Sciatic nerve (tissue), 2 donors: Measurements from ENCODE around the gene CACNB2. TPM values are rescaled to one million over a fixed set of nuclear protein-coding genes. Genes with fewer than 3 reads are reported as not detected.
A peak's percentile ranks its signal among the peaks of the same experiment; 100 is the strongest.
"Not testable (repeated sequence)": the region's sequence is repeated elsewhere in the genome, so short reads cannot be mapped to it uniquely, and the experiment has no call there.

Experiments
- ATAC-seq: fragments of 200-7000 bp; cut with Tn5 transposase; one replicate; pipeline ENCODE4 v1.9.1; 2020; ENCODE audit warnings: mild to moderate bottlenecking, moderate library complexity
- DNase-seq: peaks from one replicate; pipeline ENCODE4 v3.0.0-alpha.2; 2020; ENCODE audit warnings: low spot score
- intact Hi-C: fragments of 100-400 bp; cut with DNase I; formaldehyde crosslinking; loops from one replicate; pipeline ENCODE4 v1.14.2; 2022
- total RNA-seq: library from RNA; stranded (reverse); fragmentation: NEBNext Ultra II Directional; extraction: Animal tissue kit (Norgen Biotek cat#: 25700); gene quantifications from one replicate; pipeline ENCODE4 v1.2.1, GENCODE V29; 2021
- donor health status: DM: no; HTN: no; CAD: no.
- donor health status: DM: no; HTN: no; CAD: no.

CACNB2 gene
- total RNA-seq, 1 donor from 2014 or later = 1.2 TPM

GRCh38 chr10:18194634-18195033 lies 54.4 kb downstream of the CACNB2 start:
- DNase-seq = no peak
- intact Hi-C loops = no loop called here
- ATAC-seq = no peak

- ATAC-seq (no peak), DNase-seq (no peak)
- intact Hi-C loops = no loop called here
Observed at GRCh38 chr10:18195060-18195799, 55.0 kb downstream of the CACNB2 start.

DNA sequence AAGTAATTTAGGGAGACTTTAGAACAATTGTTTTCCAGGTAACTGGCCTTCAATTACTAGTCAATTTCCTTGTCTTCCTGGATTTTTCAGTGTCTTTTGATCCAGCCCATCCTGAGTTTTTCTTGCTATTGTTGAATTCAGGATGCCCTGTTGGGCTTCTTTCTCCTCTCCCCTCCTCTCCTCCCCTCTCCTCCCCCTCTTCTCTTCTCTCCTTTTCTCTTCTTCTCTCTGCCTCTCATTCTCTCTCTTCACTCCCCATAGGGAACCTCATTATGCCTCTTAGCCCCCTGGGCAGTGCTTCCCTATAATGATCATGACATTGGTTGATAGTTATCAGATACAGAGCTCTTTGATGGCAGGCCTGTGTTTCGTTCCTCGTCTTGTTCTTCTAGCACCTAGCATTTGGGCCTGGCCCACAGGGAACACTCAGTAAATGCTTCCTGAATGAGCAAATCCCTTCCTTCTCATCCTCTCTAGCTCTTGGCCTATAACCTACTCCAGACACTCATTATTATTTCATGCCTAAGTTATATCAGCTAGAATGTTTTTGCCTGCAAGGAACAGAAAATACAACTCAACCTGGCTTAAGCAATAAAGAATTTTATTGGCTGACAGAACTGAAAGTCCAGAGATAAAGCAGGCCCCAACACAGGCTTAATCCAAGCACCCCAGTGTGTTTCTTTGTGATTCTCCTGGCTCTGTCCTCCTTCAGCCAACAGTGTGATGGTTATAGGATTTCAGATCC lies 56.8 kb downstream of the CACNB2 start:
- no peak for ATAC-seq
- no peak for DNase-seq

GRCh38 chr10:18197706-18198105 lies 57.5 kb downstream of the CACNB2 start:
- DNase-seq (no peak), ATAC-seq (no peak)
- intact Hi-C loops = no loop called here

More for the DNA sequence above, 56.8 kb downstream of the CACNB2 start:
- intact Hi-C loops = no loop called here

DNA sequence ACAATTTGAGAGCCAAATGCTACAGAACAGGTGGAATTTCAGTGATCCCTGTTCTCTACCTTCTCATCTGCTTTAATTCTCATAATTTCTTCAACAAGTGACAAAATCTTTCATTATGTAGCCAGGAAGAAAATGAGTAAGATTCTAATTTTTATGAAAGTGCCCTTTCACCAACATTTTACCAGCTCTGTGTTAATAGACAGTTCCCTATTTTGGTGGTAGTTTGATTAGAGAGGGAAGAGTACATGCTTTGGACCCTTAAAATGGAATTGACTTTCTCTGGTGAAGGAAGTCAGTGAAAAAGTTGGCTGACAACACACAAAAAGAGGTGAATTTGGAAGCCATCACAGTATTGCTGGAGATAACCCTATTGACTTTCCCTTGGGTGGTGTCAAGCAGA lies 61.7 kb downstream of the CACNB2 start:
- intact Hi-C loops = no loop called here
- ATAC-seq = no peak

DNA sequence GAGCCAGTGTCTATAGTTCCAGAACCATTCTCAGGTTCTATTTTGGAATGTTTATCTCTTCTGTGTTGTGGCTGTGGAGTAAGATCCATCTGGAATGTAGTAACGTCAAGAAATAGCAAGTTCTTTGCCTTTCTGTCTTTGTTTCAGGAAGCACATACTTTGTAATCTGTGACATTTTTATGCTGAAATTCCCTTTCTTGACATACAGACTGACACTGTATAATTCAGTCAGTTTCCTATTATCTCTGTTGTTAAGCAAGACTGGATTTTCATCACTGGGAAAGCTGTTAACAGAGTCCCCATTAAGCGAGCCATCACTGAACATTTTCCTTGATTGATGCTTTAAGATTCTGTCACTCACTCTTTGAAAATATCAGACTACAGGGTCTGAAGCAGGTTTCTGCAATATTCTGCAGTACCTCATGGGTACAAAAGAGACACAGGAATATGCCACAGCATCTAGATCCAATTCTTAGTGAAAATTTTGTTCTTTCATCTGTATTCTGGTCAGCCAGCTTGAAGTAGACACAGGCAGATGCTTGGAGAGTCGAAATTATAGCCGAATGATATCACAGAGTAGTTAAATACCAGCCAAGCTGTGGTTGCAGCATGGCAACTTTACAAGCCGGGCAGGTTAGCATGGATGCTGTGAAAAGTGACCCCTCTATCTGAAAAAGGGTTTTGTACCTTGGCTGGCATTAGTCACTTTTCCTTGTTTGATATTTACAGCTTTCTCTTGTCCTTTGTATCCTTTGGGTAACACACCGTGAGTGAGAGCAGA lies 62.6 kb downstream of the CACNB2 start:
- ATAC-seq (no peak), DNase-seq (no peak)
- intact Hi-C loops = no loop called here

More for the DNA sequence above, 61.7 kb downstream of the CACNB2 start:
- DNase-seq = no peak

DNA sequence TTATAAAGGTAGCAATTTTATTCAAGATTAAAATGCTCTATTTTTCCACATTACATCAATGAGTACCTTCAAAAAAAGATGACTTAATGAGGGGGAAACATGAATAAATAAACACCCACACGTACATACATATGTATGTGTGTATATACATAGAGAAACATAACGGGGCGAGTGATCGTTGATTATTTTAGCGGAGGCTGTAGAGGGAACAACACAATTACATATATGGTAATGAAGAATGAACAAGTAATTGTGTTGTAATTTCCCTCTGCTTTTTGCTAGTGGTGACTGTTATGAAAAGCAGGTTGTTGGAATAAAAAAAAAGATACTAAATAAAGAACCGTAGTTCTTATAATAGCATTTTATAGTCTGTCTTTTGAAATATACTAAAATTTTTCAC lies 63.2 kb downstream of the CACNB2 start:
- ATAC-seq = no peak
- intact Hi-C loops = no loop called here
- DNase-seq = no peak

DNA sequence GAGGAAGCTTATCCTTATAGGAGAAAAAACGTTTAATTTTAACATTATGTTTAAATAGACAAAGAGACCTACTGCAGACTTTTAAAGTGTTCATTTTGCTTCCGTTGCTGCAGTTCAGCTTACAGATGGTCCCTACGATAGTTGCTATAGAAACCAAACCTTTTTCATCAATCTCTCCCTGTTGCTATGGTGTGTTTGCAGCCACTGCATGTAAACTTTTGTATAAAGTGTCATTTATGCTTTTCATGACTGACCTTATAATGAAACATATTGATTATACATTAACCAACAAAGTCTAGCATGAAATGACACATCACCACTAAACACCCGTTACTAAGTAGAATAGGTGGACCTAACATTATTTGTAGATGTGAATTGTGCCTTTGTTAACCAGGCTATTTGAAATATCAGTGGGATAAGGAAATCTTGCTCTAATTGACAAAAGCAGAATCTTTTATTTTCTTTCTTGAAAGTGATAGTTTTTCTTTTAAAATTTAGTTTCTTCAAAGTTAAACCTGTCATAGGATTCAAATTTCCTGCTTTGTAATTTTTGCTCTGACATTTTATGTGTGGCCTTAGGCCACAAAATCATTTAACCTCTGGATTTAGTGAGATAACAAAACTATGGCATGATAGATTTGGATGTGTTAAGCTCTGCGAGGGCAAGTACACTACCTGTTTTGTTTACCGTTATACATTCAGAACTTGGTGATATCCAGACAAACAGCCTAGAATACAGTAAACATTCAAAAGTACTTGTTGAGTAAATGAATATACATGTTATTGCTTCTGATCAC lies 64.0 kb downstream of the CACNB2 start:
- ATAC-seq (no peak), DNase-seq (no peak)
- intact Hi-C loops = no loop called here

GRCh38 chr10:18205098-18205834 lies 65.0 kb downstream of the CACNB2 start:
- no peak for DNase-seq
- intact Hi-C loops = no loop called here
- no peak for ATAC-seq

DNA sequence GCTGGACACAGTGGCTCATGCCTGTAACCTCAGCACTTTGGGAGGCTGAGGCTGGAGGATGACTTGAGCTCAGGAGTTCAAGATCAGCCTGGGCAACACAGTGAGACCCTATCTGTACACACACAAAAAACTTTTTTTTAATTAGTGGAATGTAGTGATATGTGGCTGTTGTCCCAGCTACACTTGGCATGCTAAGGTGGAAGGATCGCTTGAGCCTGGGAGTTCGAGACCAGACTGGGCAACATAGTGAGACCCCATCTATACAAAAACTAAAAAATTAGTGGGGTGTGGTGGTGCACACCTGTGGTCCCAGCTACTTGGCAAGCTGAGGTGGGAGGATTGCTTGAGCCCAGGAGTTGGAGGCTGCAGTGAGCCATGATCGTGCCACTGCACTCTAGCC lies 68.0 kb downstream of the CACNB2 start:
- DNase-seq, intact Hi-C loops: not testable (repeated sequence)

DNA sequence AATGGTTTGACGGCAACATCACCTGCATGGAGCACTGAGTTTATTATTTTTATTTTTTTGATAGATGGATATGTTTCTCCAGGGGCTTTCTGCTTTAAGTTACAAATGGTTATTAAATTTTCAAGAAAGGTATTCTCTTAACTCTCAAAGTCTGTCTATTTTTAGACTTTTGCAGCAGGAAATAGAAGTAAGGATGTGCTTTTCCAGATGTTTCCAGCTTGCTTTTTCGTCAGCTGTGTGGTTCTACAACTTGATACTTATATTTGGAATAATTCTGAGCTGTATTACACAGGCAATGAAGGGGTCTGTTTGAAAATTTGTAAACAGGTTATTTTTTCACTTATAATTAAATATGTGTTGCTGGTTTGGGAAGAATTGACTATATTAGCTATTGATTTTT lies 69.0 kb downstream of the CACNB2 start:
- ATAC-seq = no peak
- no peak for DNase-seq
- intact Hi-C loops = no loop called here

More for the DNA sequence above, 68.0 kb downstream of the CACNB2 start:
- not testable (repeated sequence) for ATAC-seq

- intact Hi-C loops = no loop called here
- DNase-seq = no peak
- no peak for ATAC-seq
Observed at GRCh38 chr10:18210711-18211110, 70.5 kb downstream of the CACNB2 start.

DNA sequence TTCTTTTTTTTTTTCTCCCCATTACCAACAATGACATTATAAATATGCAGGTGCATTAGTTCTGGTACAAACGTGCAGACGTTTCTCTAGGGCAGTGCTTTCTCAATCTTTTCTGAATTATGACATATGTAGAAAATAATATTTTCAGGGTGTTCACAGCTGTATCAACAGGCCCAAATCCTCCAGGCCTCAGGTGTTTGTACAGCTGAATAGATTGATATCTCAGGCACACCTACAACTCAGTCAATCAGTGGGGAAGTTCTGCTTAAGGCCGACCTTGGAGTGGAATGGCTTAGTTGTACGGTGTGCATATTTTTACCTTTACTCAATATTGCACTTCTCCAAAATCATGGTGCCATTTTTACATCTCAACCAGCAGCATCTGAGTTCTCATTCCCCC lies 71.6 kb downstream of the CACNB2 start:
- intact Hi-C loops = no loop called here
- ATAC-seq = no peak
- DNase-seq = no peak

DNA sequence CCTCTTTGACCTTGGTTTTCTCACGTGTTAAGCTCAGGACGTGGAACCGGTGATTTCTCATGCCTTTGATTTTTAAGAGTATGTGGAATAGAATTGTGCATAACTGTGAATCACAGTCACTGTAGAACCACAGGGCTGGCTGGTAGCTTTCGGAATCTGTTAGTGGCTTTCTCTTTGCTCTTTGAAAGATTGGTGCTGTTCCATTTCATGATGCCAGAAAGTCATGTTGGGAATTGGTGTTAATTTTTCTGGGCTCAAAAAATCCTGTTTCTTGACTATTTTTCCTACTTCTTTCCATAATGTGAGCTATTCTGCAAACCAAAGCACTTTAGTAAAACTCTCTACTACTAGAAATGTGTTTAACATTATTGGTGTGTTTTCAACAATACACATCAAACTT lies 73.0 kb downstream of the CACNB2 start:
- intact Hi-C loops = no loop called here
- no peak for DNase-seq
- no peak for ATAC-seq

GRCh38 chr10:18214691-18215563 lies 74.7 kb downstream of the CACNB2 start:
- DNase-seq (peak; percentile 68), ATAC-seq (peak; percentile 84)
- intact Hi-C loops = no loop called here

DNA sequence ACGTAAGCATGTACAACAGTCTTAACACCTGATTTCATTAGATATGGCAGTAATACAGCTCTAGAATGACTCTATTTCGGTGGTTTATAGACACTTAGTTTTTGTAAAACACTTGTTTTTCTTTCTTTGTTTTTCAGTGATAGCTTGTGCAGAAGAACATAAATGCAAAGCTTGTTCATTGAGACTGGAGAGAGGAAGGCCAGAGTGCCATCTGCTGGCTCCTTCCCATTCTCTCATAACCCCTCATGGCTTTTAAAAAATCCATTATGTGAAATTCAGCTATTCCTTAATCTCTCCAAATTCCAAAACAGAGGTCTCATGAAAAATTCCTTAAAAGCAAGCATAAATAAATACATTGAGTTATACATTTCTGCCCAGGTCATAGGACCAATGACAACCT lies 76.3 kb downstream of the CACNB2 start:
- intact Hi-C loops = no loop called here
- DNase-seq = no peak
- no peak for ATAC-seq

- no peak for DNase-seq
- no peak for ATAC-seq
- intact Hi-C loops = no loop called here
Observed at GRCh38 chr10:18217577-18217976, 77.4 kb downstream of the CACNB2 start.
